ENCODE results near the gene LRFN2. TPM values are rescaled to one million over a fixed set of nuclear protein-coding genes. Genes with fewer than 3 reads are reported as not detected.

Gene LRFN2
- not detected for total RNA-seq

- peak within 1 kb of the TSS; percentile 75 for H3K4me3 ChIP-seq
- peaks cover 6 to 22% of the 10 kb centered on the region in 2 donors for H3K4me1 ChIP-seq (ENCODE audit: control insufficient read depth in 1 of 2, low read depth in 2 of 2)
- no peaks in the 10 kb centered on the region for H3K9me3 ChIP-seq
- TF ChIP-seq CTCF (IDR thresholded peaks at IDR 0.05): peak; percentile 85
- no peaks in the 10 kb centered on the region for H3K27me3 ChIP-seq (replicated peaks; ENCODE audit: insufficient read depth)
- DNase-seq (ENCODE audit: low spot score) (no peak), ATAC-seq (ENCODE audit: insufficient number of reproducible peaks, low FRiP score, low read depth) (peak; percentile 68)
- H3K27ac ChIP-seq: peak within 1 kb of the TSS in 1 of 2 donors; percentile 18
- H3K36me3 ChIP-seq: no peaks in the 10 kb centered on the region
Observed at GRCh38 chr6:40587240-40588069, at the start of gene LRFN2. Gene LRFN2 (minus strand): TSS chr6:40587364.

- H3K36me3 ChIP-seq: no peaks in the 10 kb centered on the region
- ATAC-seq (ENCODE audit: insufficient number of reproducible peaks, low FRiP score, low read depth) (no peak), DNase-seq (ENCODE audit: low spot score) (no peak)
- TF ChIP-seq CTCF (IDR thresholded peaks at IDR 0.05): no peak
- H3K4me1 ChIP-seq (ENCODE audit: control insufficient read depth in 1 of 2, low read depth in 2 of 2): no peaks in the 10 kb centered on the region
- H3K27me3 ChIP-seq (replicated peaks; ENCODE audit: insufficient read depth): no peaks in the 10 kb centered on the region
- no peaks in the 10 kb centered on the region for H3K9me3 ChIP-seq
- H3K27ac ChIP-seq: no peak overlapping the region
- no peak overlapping the region for H3K4me3 ChIP-seq
Observed at GRCh38 chr6:40634429-40634828, 47.3 kb upstream of the LRFN2 start.

GRCh38 chr6:40631744-40632143, 44.6 kb upstream of the LRFN2 start:
- no peak overlapping the region for H3K27ac ChIP-seq
- TF ChIP-seq CTCF (IDR thresholded peaks at IDR 0.05): no peak
- no peaks in the 10 kb centered on the region for H3K27me3 ChIP-seq (replicated peaks; ENCODE audit: insufficient read depth)
- H3K4me3 ChIP-seq: no peak overlapping the region
- DNase-seq (ENCODE audit: low spot score) (no peak), ATAC-seq (ENCODE audit: insufficient number of reproducible peaks, low FRiP score, low read depth) (no peak)
- H3K9me3 ChIP-seq: no peaks in the 10 kb centered on the region
- no peaks in the 10 kb centered on the region for H3K36me3 ChIP-seq
- no peaks in the 10 kb centered on the region for H3K4me1 ChIP-seq (ENCODE audit: control insufficient read depth in 1 of 2, low read depth in 2 of 2)

- Histone ChIP-seq H3K9me3 (no peaks in the 10 kb centered on the region), H3K27me3 (replicated peaks; ENCODE audit: insufficient read depth) (no peaks in the 10 kb centered on the region)
- DNase-seq (ENCODE audit: low spot score): no peak
Observed at GRCh38 chr6:40630488-40630887, 43.3 kb upstream of the LRFN2 start.

GRCh38 chr6:40630051-40630450, 42.9 kb upstream of the LRFN2 start:
- no peaks in the 10 kb centered on the region for H3K9me3 ChIP-seq
- H3K27me3 ChIP-seq (replicated peaks; ENCODE audit: insufficient read depth): no peaks in the 10 kb centered on the region
- ATAC-seq (ENCODE audit: insufficient number of reproducible peaks, low FRiP score, low read depth) (no peak), DNase-seq (ENCODE audit: low spot score) (no peak)
- no peaks in the 10 kb centered on the region for H3K4me1 ChIP-seq (ENCODE audit: control insufficient read depth in 1 of 2, low read depth in 2 of 2)
- H3K4me3 ChIP-seq: no peak overlapping the region
- no peak overlapping the region for H3K27ac ChIP-seq
- no peaks in the 10 kb centered on the region for H3K36me3 ChIP-seq
- TF ChIP-seq CTCF (IDR thresholded peaks at IDR 0.05): no peak

More at GRCh38 chr6:40630488-40630887, 43.3 kb upstream of the LRFN2 start:
- no peaks in the 10 kb centered on the region for H3K4me1 ChIP-seq (ENCODE audit: control insufficient read depth in 1 of 2, low read depth in 2 of 2)
- no peak overlapping the region for H3K27ac ChIP-seq
- no peak overlapping the region for H3K4me3 ChIP-seq
- TF ChIP-seq CTCF (IDR thresholded peaks at IDR 0.05): no peak
- H3K36me3 ChIP-seq: no peaks in the 10 kb centered on the region
- ATAC-seq (ENCODE audit: insufficient number of reproducible peaks, low FRiP score, low read depth): no peak

Data from thoracic aorta (tissue), 2 donors.